GM03348 (cell line): ENCODE results near the gene ZNF593OS.

Experiments used
- DNase-seq: peaks from one replicate; pipeline ENCODE4 v3.0.0; 2012; ENCODE audit warnings: low spot score

Gene ZNF593OS

GRCh38 chr1:26171084-26172072 lies at the start of gene ZNF593OS:
Gene ZNF593OS, minus strand, starts transcription at chr1:26171832. Its CDS starts 171 bp downstream, at chr1:26171661.
- DNase-seq, result no peak

DNA sequence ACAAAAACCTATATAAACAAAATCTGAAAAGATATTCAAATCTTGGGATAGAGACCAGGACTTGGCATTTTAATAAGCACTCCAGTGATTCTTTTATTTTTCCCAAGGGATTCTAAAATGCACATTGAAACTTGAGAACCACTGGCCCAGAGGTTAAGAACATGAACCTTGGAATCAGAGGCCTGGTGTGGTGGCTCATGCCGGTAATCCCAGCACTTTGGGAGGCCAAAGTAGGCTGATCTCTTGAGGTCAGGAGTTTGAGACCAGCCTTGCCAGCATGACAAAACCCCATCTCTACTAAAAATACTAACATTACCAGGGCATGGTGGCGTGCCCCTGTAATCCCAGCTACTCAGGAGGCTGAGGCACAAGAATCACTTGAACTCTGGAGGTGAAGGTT lies 49.5 kb upstream of the ZNF593OS start:
- DNase-seq, result no peak

DNA sequence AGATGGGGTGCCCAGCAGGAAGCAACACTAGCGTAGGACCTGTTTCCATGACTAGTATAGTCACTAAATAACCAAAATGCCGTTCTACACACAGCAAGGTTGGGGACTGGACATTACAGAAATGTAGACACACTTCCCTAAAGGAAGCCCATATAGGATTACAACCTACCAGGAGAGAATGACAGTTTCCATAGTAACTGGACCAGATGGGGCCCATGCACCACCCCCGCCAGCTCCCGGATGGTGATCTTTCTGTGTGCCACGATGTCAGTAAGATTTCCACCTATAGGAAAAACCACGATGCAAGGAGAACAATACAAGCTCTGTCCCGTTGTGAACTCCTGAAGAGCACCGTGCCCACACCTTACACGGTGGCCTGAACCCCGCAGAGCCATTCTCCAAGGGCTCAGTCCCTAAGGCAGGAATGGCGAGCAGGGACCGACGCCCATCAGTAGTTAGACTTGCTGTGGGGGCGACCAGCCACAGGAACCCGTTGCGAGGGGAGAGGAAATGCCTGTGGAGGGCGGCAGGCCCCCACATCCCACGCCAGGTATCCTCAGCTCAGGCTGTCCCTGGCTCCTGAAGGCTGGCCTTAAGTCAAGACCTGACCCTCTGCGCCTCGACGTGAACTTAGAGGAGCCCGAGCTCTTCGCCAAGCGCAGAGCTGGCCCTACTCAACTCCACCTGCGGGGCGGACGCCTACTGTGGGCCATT lies 48.7 kb upstream of the ZNF593OS start:
- DNase-seq, result no peak

GRCh38 chr1:26218906-26219494 lies 47.4 kb upstream of the ZNF593OS start:
- no peak for DNase-seq

GRCh38 chr1:26215246-26215645 lies 43.6 kb upstream of the ZNF593OS start:
- DNase-seq, result no peak

- DNase-seq, result no peak
Observed at GRCh38 chr1:26213335-26213905, 41.8 kb upstream of the ZNF593OS start.

GRCh38 chr1:26212726-26213125 lies 41.1 kb upstream of the ZNF593OS start:
- DNase-seq, result no peak

GRCh38 chr1:26210147-26210870 lies 38.7 kb upstream of the ZNF593OS start:
- no peak for DNase-seq

DNA sequence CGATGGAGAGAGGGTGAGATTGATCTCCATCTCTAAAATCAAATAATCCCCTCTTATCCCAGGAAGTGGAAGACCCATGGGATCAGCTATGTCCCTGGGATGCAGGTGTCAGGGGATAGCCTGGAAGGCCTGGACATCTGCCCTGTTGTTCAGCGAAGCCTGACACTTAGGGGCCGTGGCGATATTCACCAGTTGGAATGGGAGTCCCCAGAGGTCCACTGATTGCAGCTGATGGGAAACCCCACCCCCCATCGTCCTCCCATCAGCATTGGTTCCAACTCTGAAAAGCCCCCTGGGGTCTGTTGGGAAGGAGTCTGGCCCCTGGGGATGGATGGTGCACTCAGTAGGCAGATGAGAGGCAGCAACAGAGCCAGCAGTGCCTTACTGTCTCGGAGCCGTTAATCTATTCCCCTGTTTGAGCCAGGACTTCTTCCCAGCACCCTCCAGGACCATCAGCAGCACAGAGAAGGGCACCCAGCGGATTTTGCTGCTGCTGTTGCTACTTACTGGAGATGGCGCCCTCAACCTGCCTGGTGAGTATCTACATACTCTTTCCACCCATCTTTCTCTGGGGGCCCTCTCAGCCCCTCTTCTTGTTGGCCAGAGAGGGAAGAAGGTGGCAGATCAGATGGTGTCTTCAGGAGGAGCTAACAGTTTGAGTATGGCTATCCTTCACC lies 32.1 kb upstream of the ZNF593OS start:
- DNase-seq, result no peak

GRCh38 chr1:26200413-26200812 lies 28.8 kb upstream of the ZNF593OS start:
- DNase-seq, result no peak

DNA sequence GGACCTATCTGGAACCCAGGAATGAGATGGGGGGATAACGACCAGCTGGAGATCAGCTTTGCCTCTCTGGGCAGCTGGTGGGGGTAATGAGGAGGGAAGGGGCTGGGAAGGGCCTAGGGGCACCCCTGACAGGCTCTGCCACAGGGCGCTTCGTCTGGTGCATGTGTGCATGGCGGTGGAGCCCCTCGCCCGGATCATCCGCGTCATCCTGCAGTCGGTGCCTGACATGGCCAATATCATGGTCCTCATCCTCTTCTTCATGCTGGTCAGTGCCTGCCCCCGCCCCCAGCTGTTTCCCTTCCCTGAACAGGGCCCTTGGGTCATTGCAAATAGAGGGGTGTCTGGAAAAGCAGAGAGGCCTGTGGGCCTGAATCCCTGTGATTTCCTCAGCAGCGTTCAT lies 26.2 kb upstream of the ZNF593OS start:
- no peak for DNase-seq

- no peak for DNase-seq
Observed at GRCh38 chr1:26197301-26197700, 25.7 kb upstream of the ZNF593OS start.

GRCh38 chr1:26195805-26196204 lies 24.2 kb upstream of the ZNF593OS start:
- DNase-seq, result no peak

DNA sequence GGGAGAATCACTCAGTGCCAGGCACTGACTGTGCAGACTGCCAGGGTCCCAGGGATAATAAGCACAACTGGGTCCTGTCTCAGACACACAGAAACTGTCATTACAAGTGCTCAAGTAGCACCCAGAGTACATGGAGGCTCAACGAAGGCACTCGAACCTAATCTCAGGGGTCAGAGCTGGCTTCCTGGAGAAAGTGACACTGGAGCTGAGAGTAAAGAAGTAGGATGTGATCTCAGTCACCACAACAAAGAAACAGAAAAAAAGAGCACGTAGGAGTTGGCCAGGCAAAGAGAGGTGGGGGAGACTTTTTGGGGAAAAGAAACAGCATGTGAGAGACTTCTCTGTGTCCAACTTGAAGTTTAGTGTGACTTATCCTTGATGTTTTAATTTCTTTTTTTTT lies 20.1 kb upstream of the ZNF593OS start:
- DNase-seq, result no peak

DNA sequence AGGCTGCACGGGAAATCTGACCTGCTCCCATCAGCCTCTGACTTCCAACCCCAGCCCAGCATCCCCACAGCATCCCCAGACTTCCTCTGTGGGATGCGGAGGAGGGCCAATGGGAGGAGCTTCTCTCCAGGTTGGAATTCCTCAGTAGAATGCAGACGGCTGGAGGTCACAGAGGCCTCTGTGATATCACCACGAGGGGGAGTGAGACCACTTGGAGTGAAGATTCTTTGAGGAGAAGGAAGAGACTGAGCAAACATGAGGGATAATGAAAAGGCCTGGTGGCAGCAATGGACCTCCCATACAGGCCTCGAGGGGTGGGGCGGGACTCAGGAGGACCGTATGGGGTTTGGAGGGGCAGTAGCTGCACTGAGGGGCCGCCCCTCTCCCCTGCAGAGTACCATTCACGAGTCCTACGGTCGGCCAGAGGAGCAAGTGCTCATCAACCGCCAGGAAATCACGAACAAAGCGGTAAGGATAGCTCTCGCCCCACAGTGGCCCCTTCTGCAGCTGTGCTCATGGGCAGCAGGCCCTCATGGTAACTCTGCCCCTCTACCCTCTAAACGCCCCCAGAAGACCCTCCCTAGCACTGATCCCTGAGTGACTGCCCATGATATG lies 18.8 kb upstream of the ZNF593OS start, which contains the start of gene CATSPER4:
Gene CATSPER4 (plus strand): TSS at position 230 of the 615 bp plus-strand sequence. CDS start 26 bp downstream, at position 256.
- no peak for DNase-seq

DNA sequence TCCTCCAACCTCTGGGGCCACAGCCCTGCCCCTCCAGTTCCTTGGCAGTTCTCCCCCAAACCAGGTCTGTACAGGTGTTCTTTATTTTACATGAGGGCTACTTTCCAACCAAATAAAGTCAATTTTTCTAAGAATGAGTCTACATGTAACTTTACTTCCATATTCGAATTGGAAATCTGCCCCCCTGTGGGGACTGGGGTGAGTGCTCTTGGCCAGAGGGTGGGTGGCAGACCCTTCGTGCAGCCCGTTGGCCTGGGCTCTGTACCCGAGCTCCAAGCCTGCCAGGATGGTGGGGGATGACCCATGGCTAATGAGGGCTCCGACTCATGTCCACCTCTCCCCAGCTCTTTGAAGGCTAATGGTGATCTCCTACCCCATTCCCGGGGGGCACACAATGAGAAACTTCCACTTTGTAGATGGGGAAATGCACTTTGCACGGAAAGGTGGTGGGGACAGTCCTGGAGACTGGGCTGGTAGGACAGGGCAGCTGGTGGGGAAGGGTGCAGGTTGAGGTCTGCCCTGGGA lies 18.2 kb upstream of the ZNF593OS start:
- no peak for DNase-seq

GRCh38 chr1:26189331-26189730 lies 17.7 kb upstream of the ZNF593OS start:
- no peak for DNase-seq

DNA sequence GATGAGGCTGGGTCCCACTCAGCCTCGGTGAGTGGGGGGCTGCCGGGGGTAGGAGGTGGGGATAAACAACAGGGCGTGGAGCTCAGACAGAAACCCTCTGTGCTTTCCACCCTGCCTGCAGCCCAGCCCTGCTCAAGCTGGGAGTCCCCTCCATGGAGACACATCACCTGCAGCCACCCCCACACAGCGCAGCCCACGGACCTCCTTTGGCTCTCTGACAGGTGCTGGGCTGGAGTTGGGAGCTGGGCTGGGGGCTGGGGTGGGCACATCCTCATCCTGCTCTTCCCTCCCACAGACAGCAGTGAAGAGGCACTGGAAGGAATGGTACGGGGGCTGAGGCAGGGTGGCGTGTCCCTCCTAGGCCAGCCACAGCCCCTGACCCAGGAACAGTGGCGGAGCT lies 16.8 kb upstream of the ZNF593OS start:
- DNase-seq, result no peak

DNA sequence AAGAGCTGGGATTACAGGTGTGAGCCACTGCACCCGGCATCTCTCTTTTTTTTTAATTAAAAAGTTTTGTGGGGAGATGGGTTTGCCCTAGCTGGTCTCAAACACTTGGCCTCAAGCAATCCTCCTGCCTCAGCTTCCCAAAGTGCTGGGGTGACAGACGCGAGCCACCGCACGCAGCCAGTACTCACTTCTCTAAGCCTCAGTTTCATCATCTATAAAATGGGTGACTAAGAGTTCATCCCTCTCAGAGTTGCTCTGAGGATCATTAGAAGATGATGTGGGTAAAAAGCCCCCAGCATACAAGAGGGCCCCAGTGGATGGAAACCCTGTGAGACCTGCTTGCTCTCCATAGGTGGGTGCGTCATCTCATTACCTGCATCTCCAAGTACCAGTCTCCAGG lies 16.2 kb upstream of the ZNF593OS start:
- DNase-seq, result no peak

DNA sequence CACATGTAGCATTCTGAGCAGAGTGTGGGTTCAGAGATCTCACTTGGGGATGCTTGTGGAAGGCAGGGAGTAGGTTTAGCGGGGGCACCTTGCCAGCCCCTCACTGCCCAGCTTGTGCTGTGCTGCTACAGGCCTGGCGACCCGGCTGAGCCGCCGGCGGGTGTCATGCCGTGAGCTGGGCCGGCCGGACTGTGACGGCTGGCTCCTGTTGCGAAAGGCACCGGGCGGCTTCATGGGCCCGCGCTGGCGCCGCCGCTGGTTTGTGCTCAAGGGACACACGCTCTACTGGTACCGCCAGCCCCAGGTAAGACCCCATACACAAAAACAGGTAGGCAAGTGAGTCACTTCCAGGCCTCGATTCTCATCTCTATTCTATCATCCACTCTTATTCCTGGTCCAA lies 13.3 kb upstream of the ZNF593OS start:
- DNase-seq, result no peak
